HCEC 1CT (cell line): ENCODE data around the gene SLC25A11.
A peak's percentile ranks its signal among the peaks of the same experiment; 100 is the strongest.
"Not testable (repeated sequence)": the region's sequence is repeated elsewhere in the genome, so short reads cannot be mapped to it uniquely, and the experiment has no call there.

ENCODE experiments used
- DNase-seq: peaks from one replicate; pipeline ENCODE4 v3.0.0-alpha.2; 2017

Gene SLC25A11

GRCh38 chr17:4945176-4945943, 5.5 kb upstream of the SLC25A11 start:
- DNase-seq: peak; percentile 94

DNA sequence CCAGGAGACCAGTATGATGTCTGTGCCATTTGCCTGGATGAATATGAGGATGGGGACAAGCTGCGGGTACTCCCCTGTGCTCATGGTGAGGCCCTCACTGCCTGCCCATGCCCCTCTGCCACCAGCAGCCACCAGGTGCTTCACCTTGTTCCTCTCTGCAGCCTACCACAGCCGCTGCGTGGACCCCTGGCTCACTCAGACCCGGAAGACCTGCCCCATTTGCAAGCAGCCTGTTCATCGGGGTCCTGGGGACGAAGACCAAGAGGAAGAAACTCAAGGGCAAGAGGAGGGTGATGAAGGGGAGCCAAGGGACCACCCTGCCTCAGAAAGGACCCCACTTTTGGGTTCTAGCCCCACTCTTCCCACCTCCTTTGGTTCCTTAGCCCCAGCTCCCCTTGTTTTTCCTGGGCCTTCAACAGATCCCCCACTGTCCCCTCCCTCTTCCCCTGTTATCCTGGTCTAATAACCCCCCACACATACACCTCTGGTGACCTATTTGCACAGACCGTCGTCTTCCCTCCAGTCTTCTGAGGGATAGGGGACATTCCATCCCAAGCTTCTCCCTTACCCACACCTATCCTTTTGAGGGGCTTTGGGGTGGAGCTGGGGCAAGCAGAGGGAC, 4.8 kb upstream of the SLC25A11 start:
- DNase-seq: no peak

DNA sequence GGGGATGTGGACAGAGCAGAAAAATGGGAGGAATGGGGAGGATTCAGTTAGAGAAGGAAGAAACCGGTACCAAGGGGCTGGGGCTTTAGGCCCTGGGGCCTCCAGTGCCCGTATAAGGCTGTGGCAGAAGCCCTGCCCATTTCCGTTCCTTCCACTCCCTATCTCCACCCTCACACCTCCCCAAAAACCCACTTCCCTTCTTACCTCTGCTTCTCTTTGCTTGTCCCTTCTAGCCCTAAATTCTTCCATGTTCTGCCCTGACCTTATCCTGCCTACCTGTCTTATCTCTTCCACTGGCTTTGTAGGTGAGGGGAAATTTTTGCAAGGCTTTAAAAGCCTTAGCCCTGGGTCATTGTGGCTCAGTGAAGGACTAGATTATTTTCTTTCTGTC, 4.3 kb upstream of the SLC25A11 start:
- no peak for DNase-seq

DNA sequence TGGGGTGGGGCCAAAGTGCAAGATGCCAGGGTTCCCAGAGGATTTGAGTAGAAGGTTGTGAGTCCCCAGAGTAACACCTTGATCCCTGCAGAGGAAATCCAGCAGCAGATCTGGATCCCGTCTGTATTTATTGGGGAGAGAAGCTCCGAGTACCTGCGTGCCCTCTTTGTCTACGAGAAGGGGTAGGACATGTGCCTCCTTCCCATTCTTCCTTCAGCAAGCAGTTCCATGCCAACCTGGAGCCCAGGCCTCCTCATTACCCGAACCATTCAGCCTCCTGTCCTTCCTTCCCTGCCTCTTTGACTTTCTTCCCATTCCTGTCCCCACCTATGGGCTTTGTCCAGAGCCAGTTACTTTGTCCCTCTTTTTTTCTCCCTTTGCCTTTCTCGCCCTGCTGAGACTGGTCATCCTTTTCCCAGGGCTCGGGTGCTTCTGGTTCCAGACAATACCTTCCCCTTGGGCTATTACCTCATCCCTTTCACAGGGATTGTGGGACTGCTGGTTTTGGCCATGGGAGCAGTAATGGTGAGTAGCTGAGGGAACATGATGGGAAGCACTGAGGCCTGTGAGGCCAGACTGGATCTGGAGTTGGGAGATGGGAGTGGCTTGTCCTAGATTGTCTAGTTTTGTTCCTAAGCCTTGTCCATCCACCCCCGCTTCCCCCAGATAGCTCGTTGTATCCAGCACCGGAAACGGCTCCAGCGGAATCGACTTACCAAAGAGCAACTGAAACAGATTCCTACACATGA, 3.1 kb upstream of the SLC25A11 start:
- DNase-seq: no peak

- DNase-seq: no peak
Observed at GRCh38 chr17:4941319-4941610, 1.4 kb upstream of the SLC25A11 start.

DNA sequence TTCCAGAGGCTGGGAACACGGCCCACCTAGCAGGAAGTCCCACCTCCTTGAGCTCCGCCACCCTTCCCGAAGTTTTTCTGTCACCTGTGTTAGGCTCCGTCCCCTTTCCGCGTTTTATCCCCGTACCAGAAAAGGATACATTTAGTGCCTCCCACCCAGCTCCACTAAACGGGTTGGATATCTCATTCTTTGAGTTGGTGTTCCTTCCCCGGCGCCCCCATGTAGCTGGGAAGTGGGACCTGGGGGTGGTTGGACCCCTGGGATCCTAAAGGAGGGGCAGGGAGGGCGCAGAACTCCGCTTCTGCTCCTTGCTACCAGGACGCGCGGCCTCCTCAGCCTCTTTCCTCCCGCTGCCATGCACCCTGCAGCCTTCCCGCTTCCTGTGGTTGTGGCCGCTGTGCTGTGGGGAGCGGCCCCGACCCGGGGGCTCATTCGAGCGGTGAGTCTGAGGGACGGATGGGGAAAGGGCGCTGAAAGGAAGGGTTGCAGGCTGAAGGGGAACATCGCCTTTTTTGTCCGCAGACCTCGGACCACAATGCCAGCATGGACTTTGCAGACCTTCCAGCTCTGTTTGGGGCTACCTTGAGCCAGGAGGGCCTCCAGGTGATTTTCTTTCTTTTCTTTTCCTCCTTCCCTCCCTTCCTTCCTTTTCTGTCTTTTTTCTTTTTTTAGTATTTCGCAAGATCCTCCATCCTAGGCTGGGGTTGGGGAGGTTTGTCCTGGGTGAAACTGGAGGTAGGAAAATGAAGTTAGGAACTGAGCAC, 891 bp upstream of the SLC25A11 start:
- no peak for DNase-seq

GRCh38 chr17:4939546-4939795, 375 bp downstream of the SLC25A11 start:
- DNase-seq: no peak

DNA sequence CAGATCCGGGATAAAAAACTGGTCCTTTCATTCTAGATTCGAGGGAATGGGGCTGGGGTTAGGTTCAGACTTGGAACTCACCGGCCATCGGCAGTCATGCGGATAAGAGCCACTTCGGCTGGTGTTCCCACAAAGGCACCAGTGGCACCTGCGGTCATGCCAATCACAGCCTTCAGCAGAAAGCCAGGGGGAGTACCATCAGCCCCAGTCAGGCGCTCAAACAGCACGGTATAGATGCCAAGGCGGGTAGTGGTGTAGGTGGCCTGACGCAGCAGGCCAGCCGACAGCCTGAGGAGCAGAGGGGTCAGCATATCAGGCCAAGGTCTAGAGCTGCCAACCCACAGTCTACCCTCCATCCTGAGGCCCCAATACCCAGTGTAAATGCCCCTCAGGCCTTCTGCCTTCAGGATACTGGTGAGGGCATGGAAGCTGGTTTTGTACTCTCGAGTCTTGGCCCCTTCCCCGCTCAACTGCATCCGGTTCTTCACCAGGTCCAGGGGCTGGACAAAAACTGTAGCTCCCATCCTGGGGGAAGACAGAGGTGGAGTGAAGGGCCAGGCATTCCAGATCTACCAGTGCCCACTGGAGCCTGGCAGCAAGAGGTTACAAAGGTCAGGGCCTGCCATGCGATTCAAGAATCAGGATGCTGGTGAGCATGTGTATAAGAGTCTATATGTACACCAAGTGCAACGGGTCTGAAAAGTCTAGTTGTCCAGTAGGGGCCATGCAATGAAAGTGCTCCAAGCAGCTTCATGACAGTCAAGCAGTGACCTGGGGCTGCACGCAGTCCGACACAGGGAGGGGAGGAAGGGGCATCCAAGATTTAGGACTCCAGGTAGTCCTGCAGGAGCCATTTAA, 929 bp downstream of the SLC25A11 start:
- no peak for DNase-seq

- no peak for DNase-seq
Observed at GRCh38 chr17:4938069-4938491, 1.8 kb downstream of the SLC25A11 start.

GRCh38 chr17:4937553-4937952, 2.3 kb downstream of the SLC25A11 start:
- no peak for DNase-seq

GRCh38 chr17:4936436-4936835, 3.4 kb downstream of the SLC25A11 start:
- no peak for DNase-seq

GRCh38 chr17:4935650-4936049, 4.2 kb downstream of the SLC25A11 start:
- DNase-seq: no peak

- DNase-seq: peak; percentile 57
Observed at GRCh38 chr17:4934173-4934979, 5.5 kb downstream of the SLC25A11 start.

DNA sequence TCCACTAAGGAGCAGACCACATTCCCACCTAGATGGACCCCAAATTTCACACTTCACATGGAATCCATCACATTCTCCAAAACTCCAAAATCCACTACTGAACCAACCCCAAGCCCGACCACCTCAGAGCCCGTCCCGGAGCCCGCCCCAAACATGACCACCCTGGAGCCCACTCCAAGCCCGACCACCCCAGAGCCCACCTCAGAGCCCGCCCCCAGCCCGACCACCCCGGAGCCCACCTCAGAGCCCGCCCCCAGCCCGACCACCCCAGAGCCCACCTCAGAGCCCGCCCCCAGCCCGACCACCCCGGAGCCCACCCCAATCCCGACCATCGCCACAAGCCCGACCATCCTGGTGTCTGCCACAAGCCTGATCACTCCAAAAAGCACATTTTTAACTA, 6.2 kb downstream of the SLC25A11 start:
- no peak for DNase-seq

DNA sequence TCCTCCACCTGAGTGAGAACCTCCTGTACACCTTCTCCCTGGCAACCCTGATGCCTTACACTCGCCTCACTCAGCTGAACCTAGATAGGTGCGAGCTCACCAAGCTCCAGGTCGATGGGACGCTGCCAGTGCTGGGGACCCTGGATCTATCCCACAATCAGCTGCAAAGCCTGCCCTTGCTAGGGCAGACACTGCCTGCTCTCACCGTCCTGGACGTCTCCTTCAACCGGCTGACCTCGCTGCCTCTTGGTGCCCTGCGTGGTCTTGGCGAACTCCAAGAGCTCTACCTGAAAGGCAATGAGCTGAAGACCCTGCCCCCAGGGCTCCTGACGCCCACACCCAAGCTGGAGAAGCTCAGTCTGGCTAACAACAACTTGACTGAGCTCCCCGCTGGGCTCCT, 7.1 kb downstream of the SLC25A11 start:
- no peak for DNase-seq

DNA sequence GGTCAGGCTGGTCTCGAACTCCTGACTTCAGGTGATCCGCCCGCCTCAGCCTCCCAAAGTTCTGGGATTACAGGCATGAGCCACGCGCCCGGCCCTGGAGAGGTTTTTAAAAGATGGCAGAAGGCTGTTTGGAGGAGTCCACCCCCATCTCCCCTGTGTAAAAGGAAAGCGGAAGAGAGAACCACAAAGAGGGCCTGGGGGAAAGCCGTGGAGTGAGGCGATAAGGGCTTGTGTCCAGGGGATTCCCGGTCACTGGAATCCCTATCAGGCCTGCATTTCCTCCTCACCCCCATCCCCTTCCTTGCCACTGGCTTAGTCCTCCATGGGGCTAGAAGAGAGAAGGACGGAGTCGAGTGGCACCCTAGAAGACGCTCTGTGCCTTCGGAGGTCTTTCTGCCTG, 7.9 kb downstream of the SLC25A11 start, which contains the start of gene GP1BA:
Gene GP1BA, plus strand, starts transcription at position 315 of the 400 bp plus-strand sequence. CDS start 328 bp downstream, outside the sequence.
- DNase-seq: no peak

GRCh38 chr17:4928881-4929280, 11.0 kb downstream of the SLC25A11 start:
- no peak for DNase-seq

DNA sequence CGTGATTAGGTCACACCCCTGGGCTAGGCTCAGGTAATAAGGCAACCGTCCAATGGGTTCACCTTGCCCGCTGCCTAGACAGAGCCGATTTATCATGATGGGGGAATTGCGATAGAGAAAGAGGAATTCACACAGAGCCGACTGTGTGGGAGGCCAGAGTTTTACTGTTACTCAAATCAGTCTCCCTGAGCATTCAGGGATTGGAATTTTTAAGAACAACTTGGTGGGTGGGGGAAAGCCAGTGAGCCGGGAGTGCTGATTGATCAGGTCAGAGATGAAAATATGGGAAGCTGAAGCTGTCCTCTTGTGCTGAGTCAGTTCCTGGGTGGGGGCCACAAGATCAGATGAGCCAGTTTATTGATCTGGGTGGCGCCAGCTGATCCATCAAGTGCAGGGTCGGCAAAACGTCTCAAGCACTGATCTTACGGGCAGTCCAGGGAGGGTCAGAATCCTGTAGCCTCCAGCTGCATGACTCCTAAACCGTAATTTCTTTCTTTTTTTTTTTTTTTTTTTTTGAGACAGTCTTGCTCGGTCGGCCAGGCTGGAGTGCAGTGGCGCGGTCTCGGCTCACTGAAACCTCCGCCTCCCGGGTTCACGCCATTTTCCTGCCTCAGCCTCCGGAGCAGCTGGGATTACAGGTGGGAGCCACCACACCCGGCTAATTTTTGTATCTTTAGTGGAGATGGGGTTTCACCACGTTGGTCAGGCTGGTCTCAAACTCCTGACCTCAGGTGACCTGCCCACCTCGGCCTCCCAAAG, 13.1 kb downstream of the SLC25A11 start:
- DNase-seq: not testable (repeated sequence)

DNA sequence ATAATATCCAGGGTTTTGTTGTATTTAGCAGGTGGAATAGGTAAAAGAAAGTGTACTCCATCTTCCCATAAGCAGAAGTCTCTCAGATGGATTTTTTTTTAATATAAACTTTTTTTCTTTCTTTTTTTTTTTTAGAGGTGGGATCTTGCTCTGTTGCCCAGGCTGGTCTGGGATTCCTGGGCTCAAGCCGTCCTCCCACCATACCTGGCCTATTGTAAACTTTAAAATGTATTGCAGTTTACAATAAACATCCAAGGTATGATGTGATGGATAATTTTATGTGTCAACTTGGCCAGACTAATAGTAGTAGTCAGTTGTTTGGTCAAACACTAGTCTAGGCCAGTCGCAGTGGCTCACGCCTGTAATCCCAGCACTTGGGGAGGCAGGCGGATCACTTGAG, 18.5 kb downstream of the SLC25A11 start:
- DNase-seq: no peak

DNA sequence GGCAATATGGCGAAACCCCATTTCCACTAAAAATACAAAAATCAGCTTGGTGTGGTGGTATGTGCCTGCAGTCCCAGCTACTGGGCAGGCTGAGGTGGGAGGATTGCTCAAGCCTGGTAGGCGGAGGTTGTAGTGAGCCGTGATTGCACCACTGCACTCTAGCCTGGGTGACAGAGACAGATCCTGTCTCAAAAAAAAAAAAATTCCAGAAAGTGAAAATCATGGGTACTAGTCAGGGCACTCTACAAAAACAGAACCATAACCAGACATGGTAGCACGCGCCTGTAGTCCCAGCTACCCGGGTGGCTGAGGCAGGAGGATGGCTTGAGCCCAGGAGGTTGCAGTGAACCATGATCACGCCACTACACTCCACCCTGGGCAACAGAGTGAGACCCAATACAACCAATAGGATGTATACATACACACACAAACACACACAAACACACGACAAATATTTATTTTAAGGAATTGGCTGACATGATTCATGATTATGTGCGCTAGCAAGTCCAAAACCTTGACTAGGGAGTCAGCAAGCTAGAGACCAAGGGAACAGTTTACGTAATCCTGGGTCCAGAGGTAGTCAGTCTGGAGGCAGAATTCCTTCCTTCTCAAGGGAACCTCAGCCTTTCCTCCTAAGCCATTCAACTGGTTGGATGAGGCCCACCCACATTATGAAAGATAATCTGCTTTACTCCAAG, 19.3 kb downstream of the SLC25A11 start:
- DNase-seq: peak; percentile 48
